ENCODE results near the gene NPPC. TPM values are rescaled to one million over a fixed set of nuclear protein-coding genes. Genes with fewer than 3 reads are reported as not detected.

Gene NPPC
- polyA plus RNA-seq, 1 of the 3 experiments (the other 2 are of a cell fraction), result not detected

DNA sequence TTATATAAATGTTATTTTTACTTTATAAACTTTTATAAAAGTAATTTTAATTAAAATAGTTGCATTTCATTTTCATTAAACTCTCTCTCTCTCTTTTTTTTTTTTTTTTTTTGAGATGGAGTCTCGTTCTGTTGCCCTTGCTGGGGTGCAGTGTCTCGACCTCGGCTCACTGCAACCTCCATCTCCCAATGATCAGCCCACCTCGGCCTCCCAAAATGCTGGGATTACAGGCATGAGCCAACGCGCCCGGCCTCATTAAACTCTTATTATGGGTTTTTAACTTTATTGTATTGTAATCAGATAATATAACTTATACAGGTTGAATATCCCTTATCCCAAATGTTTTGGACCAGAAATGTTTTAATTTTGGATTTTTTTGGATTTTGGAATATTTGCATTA is 10.9 kb upstream of the NPPC start:
- H4K20me1 ChIP-seq (ENCODE audit: insufficient read depth), result no peaks in the 10 kb centered on the region
- H3K79me2 ChIP-seq (ENCODE audit: insufficient read depth), result no peaks in the 10 kb centered on the region
- H3K9me2 ChIP-seq, result no peaks in the 10 kb centered on the region
- 76% methylated on average over 7 of the region's 7 CpGs for WGBS (ENCODE audit: low lambda C conversion rate)
- ChIA-PET POLR2A (no interaction called here), CTCF (interaction anchor here (1.0 to 2.5 kb wide), 4 partner anchors 10 to 390 kb away, joined by 3 to 6 read pairs (median 4); partner anchors contain the start of gene NPPC)
- no peaks in the 10 kb centered on the region for H3F3A ChIP-seq (replicated peaks; ENCODE audit: insufficient read depth)
- no peaks in the 10 kb centered on the region for H3K9me3 ChIP-seq
- no peak overlapping the region for H3K27ac ChIP-seq (ENCODE audit: low read depth in 2 of 2, low read length in 1 of 2)
- no peak overlapping the region for H2AFZ ChIP-seq (ENCODE audit: low read depth)
- no peak overlapping the region for H3K4me3 ChIP-seq (ENCODE audit: low read depth in 2 of 2, low read length in 1 of 2)
- no peaks in the 10 kb centered on the region for H3K36me3 ChIP-seq (replicated peaks in 1 of 2; ENCODE audit: control insufficient read depth in 1 of 2, insufficient read depth in 2 of 2, low read length in 1 of 2)
- TF ChIP-seq, protein P1, sequence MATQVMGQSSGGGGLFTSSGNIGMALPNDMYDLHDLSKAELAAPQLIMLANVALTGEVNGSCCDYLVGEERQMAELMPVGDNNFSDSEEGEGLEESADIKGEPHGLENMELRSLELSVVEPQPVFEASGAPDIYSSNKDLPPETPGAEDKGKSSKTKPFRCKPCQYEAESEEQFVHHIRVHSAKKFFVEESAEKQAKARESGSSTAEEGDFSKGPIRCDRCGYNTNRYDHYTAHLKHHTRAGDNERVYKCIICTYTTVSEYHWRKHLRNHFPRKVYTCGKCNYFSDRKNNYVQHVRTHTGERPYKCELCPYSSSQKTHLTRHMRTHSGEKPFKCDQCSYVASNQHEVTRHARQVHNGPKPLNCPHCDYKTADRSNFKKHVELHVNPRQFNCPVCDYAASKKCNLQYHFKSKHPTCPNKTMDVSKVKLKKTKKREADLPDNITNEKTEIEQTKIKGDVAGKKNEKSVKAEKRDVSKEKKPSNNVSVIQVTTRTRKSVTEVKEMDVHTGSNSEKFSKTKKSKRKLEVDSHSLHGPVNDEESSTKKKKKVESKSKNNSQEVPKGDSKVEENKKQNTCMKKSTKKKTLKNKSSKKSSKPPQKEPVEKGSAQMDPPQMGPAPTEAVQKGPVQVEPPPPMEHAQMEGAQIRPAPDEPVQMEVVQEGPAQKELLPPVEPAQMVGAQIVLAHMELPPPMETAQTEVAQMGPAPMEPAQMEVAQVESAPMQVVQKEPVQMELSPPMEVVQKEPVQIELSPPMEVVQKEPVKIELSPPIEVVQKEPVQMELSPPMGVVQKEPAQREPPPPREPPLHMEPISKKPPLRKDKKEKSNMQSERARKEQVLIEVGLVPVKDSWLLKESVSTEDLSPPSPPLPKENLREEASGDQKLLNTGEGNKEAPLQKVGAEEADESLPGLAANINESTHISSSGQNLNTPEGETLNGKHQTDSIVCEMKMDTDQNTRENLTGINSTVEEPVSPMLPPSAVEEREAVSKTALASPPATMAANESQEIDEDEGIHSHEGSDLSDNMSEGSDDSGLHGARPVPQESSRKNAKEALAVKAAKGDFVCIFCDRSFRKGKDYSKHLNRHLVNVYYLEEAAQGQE (IDR thresholded peaks at IDR 0.05; ENCODE audit: low read depth, low read length), result no peak
- TF ChIP-seq JUND (IDR thresholded peaks at IDR 0.05) (no peak), TEAD4 (IDR thresholded peaks at IDR 0.05; ENCODE audit: borderline replicate concordance, insufficient read depth) (no peak), RCOR1 (IDR thresholded peaks at IDR 0.05; ENCODE audit: low read length) (no peak), RXRA (IDR thresholded peaks at IDR 0.05; ENCODE audit: borderline replicate concordance, low read depth) (no peak), YY1 (IDR thresholded peaks at IDR 0.05; ENCODE audit: low read depth) (no peak), NFIC (IDR thresholded peaks at IDR 0.05; ENCODE audit: borderline replicate concordance) (no peak)
- TF ChIP-seq, protein P2, sequence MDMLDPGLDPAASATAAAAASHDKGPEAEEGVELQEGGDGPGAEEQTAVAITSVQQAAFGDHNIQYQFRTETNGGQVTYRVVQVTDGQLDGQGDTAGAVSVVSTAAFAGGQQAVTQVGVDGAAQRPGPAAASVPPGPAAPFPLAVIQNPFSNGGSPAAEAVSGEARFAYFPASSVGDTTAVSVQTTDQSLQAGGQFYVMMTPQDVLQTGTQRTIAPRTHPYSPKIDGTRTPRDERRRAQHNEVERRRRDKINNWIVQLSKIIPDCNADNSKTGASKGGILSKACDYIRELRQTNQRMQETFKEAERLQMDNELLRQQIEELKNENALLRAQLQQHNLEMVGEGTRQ (IDR thresholded peaks at IDR 0.05; ENCODE audit: borderline replicate concordance, low read depth, low read length), result no peak
- TF ChIP-seq, protein P3, sequence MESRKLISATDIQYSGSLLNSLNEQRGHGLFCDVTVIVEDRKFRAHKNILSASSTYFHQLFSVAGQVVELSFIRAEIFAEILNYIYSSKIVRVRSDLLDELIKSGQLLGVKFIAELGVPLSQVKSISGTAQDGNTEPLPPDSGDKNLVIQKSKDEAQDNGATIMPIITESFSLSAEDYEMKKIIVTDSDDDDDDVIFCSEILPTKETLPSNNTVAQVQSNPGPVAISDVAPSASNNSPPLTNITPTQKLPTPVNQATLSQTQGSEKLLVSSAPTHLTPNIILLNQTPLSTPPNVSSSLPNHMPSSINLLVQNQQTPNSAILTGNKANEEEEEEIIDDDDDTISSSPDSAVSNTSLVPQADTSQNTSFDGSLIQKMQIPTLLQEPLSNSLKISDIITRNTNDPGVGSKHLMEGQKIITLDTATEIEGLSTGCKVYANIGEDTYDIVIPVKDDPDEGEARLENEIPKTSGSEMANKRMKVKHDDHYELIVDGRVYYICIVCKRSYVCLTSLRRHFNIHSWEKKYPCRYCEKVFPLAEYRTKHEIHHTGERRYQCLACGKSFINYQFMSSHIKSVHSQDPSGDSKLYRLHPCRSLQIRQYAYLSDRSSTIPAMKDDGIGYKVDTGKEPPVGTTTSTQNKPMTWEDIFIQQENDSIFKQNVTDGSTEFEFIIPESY (IDR thresholded peaks at IDR 0.05; ENCODE audit: borderline replicate concordance, low read depth), result no peak
- no peak overlapping the region for H3K9ac ChIP-seq
- no peaks in the 10 kb centered on the region; the same call in 1 of the 2 replicates for H3K27me3 ChIP-seq (ENCODE audit: insufficient read depth)
- no peak for DNase-seq
- H3K4me2 ChIP-seq, result no peak overlapping the region
- H3K4me1 ChIP-seq (ENCODE audit: control insufficient read depth in 1 of 2, insufficient read depth in 2 of 2, low read depth in 1 of 2, low read length in 1 of 2), result no peaks in the 10 kb centered on the region; a peak in 1 of 4 replicates

DNA sequence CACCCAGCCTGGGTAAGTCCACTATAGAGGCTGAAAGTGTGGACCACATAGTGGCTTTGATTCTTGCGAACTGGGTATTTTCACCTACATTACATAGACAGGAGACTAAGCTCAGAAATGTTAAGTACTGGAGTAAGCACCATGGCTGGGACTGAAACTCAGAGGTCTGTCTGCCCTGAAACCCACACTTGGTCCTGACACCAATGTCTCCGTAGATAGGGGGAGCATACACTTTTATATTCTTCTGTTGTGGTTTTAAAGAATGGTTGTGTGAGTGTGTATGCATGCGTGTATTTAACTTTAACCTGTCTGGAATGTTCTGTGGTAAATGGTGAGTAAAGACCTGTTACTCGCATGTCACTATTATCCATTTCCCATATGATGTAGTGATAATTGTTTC is 10.3 kb upstream of the NPPC start:
- no peak overlapping the region for H3K4me2 ChIP-seq
- H3F3A ChIP-seq (replicated peaks; ENCODE audit: insufficient read depth), result no peaks in the 10 kb centered on the region
- 82% methylated on average over 4 of the region's 4 CpGs for WGBS (ENCODE audit: low lambda C conversion rate)
- TF ChIP-seq FOXJ3 (CRISPR knock-in tag; IDR thresholded peaks at IDR 0.05), result no peak
- TF ChIP-seq FOSL2 (IDR thresholded peaks at IDR 0.05; ENCODE audit: borderline replicate concordance, low read depth), result no peak
- TF ChIP-seq TAF1 (IDR thresholded peaks at IDR 0.05; ENCODE audit: borderline replicate concordance, low read depth, low read length), result no peak
- no peak for TF ChIP-seq CHD2 (IDR thresholded peaks at IDR 0.05; ENCODE audit: low read length, partially characterized antibody)
- no peak for TF ChIP-seq SIN3A (IDR thresholded peaks at IDR 0.05; ENCODE audit: borderline replicate concordance, low read depth, low read length)
- TF ChIP-seq, protein P4, sequence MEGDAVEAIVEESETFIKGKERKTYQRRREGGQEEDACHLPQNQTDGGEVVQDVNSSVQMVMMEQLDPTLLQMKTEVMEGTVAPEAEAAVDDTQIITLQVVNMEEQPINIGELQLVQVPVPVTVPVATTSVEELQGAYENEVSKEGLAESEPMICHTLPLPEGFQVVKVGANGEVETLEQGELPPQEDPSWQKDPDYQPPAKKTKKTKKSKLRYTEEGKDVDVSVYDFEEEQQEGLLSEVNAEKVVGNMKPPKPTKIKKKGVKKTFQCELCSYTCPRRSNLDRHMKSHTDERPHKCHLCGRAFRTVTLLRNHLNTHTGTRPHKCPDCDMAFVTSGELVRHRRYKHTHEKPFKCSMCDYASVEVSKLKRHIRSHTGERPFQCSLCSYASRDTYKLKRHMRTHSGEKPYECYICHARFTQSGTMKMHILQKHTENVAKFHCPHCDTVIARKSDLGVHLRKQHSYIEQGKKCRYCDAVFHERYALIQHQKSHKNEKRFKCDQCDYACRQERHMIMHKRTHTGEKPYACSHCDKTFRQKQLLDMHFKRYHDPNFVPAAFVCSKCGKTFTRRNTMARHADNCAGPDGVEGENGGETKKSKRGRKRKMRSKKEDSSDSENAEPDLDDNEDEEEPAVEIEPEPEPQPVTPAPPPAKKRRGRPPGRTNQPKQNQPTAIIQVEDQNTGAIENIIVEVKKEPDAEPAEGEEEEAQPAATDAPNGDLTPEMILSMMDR (IDR thresholded peaks at IDR 0.05), result no peak
- H3K9me3 ChIP-seq, result no peaks in the 10 kb centered on the region
- H3K27ac ChIP-seq (ENCODE audit: low read depth in 2 of 2, low read length in 1 of 2), result no peak overlapping the region
- POLR2A ChIA-PET, result no interaction called here
- H2AFZ ChIP-seq (ENCODE audit: low read depth), result no peak overlapping the region
- H3K9ac ChIP-seq, result no peak overlapping the region
- CTCF ChIA-PET, result interaction anchor here (1.0 to 1.4 kb wide), 2 partner anchors 206 to 390 kb away, joined by 4 read pairs; no protein-coding TSS in a partner anchor
- H4K20me1 ChIP-seq (ENCODE audit: insufficient read depth), result no peaks in the 10 kb centered on the region
- no peak overlapping the region for H3K4me3 ChIP-seq (ENCODE audit: low read depth in 2 of 2, low read length in 1 of 2)
- no peaks in the 10 kb centered on the region for H3K27me3 ChIP-seq (ENCODE audit: insufficient read depth)
- no peaks in the 10 kb centered on the region for H3K36me3 ChIP-seq (replicated peaks in 1 of 2; ENCODE audit: control insufficient read depth in 1 of 2, insufficient read depth in 2 of 2, low read length in 1 of 2)
- H3K4me1 ChIP-seq (ENCODE audit: control insufficient read depth in 1 of 2, insufficient read depth in 2 of 2, low read depth in 1 of 2, low read length in 1 of 2), result no peaks in the 10 kb centered on the region; a peak in 1 of 4 replicates
- H3K9me2 ChIP-seq, result no peaks in the 10 kb centered on the region
- H3K79me2 ChIP-seq (ENCODE audit: insufficient read depth), result no peaks in the 10 kb centered on the region
- no peak for DNase-seq
